Measurements from ENCODE around the gene TGIF1. TPM values are rescaled to one million over a fixed set of nuclear protein-coding genes. Genes with fewer than 3 reads are reported as not detected.

The TGIF1 gene
- total RNA-seq, 3 donors from 2014 or later, result 37.1 to 67.2 (median 59.1) TPM

GRCh38 chr18:3493501-3494244, 43.7 kb downstream of the TGIF1 start:
- Histone ChIP-seq H3K4me3 (no peak overlapping the region), H3K9me3 (no peaks in the 10 kb centered on the region), H3K4me1 (ENCODE audit: low read depth) (no peaks in the 10 kb centered on the region), H3K36me3 (ENCODE audit: low read depth) (no peaks in the 10 kb centered on the region)
- ATAC-seq (no peak), DNase-seq (no peak)
- intact Hi-C loops (cut with DNase I, micrococcal nuclease), result no loop called here
- no peak for TF ChIP-seq CTCF (IDR thresholded peaks at IDR 0.05)

GRCh38 chr18:3494245-3494526, 44.2 kb downstream of the TGIF1 start:
- peaks cover 2% of the 10 kb centered on the region for H3K4me1 ChIP-seq (ENCODE audit: low read depth)
- H3K4me3 ChIP-seq, result no peak overlapping the region
- no peaks in the 10 kb centered on the region for H3K36me3 ChIP-seq (ENCODE audit: low read depth)
- no peaks in the 10 kb centered on the region for H3K9me3 ChIP-seq
- TF ChIP-seq CTCF (IDR thresholded peaks at IDR 0.05), result no peak
- intact Hi-C loops (cut with DNase I, micrococcal nuclease), result no loop called here
- ATAC-seq (no peak), DNase-seq (no peak)

- intact Hi-C loops (cut with DNase I, micrococcal nuclease), result no loop called here
- no peak for ATAC-seq
- Histone ChIP-seq H3K4me1 (ENCODE audit: low read depth) (peaks cover 6% of the 10 kb centered on the region), H3K4me3 (no peak overlapping the region), H3K36me3 (ENCODE audit: low read depth) (no peaks in the 10 kb centered on the region), H3K9me3 (no peaks in the 10 kb centered on the region)
- TF ChIP-seq CTCF (IDR thresholded peaks at IDR 0.05), result no peak
- DNase-seq, result no peak
Measured at GRCh38 chr18:3494569-3494968, 44.6 kb downstream of the TGIF1 start.

GRCh38 chr18:3495691-3496430, 45.9 kb downstream of the TGIF1 start:
- TF ChIP-seq CTCF (IDR thresholded peaks at IDR 0.05), result no peak
- ATAC-seq, result no peak

GRCh38 chr18:3498698-3499471, 48.9 kb downstream of the TGIF1 start:
- intact Hi-C loops (cut with DNase I, micrococcal nuclease), result no loop called here
- H3K9me3 ChIP-seq, result no peaks in the 10 kb centered on the region
- ATAC-seq (peak; percentile 77), DNase-seq (peak; percentile 34 to 56 (median 51))
- no peak for TF ChIP-seq CTCF (IDR thresholded peaks at IDR 0.05)
- H3K4me1 ChIP-seq (ENCODE audit: low read depth), result peaks cover 6% of the 10 kb centered on the region
- no peak overlapping the region for H3K4me3 ChIP-seq
- no peaks in the 10 kb centered on the region for H3K36me3 ChIP-seq (ENCODE audit: low read depth)

More at GRCh38 chr18:3495691-3496430, 45.9 kb downstream of the TGIF1 start:
- DNase-seq, result no peak
- no peaks in the 10 kb centered on the region for H3K36me3 ChIP-seq (ENCODE audit: low read depth)
- H3K4me3 ChIP-seq, result no peak overlapping the region
- no peaks in the 10 kb centered on the region for H3K9me3 ChIP-seq
- intact Hi-C loops (cut with DNase I, micrococcal nuclease), result no loop called here
- peaks cover 6% of the 10 kb centered on the region for H3K4me1 ChIP-seq (ENCODE audit: low read depth)

All from mucosa of descending colon (tissue), 3 donors.